Lung (tissue), 16 donors: Measurements from ENCODE around the gene AKAP13. TPM values are rescaled to one million over a fixed set of nuclear protein-coding genes. Genes with fewer than 3 reads are reported as not detected.

Experiments
- ATAC-seq: fragments of 200-7000 bp; cut with Tn5 transposase; one replicate; pipeline ENCODE4 v1.9.1; 2020; ENCODE audit warnings: moderate number of reproducible peaks; ENCODE audit not compliant: insufficient read depth, low FRiP score
- DNase-seq, 3 donors: peaks; one replicate each; pipeline ENCODE4 v3.0.0-alpha.2; 2013 to 2017
- H3K27ac ChIP-seq, 2 donors: one replicate each; pipeline ENCODE4 v1.5.1; 2013; ENCODE audit warnings: mild to moderate bottlenecking in 2 of 2, moderate library complexity in 2 of 2, control low read depth in 1 of 2, inconsistent platforms in 1 of 2, low read depth in 1 of 2, low read length in 1 of 2
- H3K27me3 ChIP-seq, 3 donors: one replicate each; pipeline ENCODE4 v1.5.1; 2013; ENCODE audit warnings: low read length in 2 of 3; ENCODE audit not compliant: control insufficient read depth in 3 of 3, insufficient read depth in 3 of 3
- H3K36me3 ChIP-seq, 4 donors: one replicate each; pipeline ENCODE4 v1.5.1; 2013; ENCODE audit warnings: low read length in 4 of 4, mild to moderate bottlenecking in 1 of 4, moderate library complexity in 1 of 4; ENCODE audit not compliant: control insufficient read depth in 4 of 4, insufficient read depth in 4 of 4
- H3K4me1 ChIP-seq, 5 donors: one replicate each; pipeline ENCODE4 v1.5.1; 2013; ENCODE audit warnings: low read length in 5 of 5, mild to moderate bottlenecking in 2 of 5, moderate library complexity in 1 of 5; ENCODE audit not compliant: control insufficient read depth in 5 of 5, insufficient read depth in 5 of 5
- H3K4me3 ChIP-seq: one replicate; pipeline ENCODE4 v1.5.1; 2013; ENCODE audit warnings: mild to moderate bottlenecking, control low read depth, moderate library complexity
- H3K9ac ChIP-seq, 2 donors: one replicate each; pipeline ENCODE4 v1.5.1; 2013; ENCODE audit warnings: low read length in 2 of 2, control low read depth in 1 of 2; ENCODE audit not compliant: insufficient read depth in 1 of 2
- H3K9me3 ChIP-seq, 4 donors: one replicate each; pipeline ENCODE4 v1.5.1; 2013; ENCODE audit warnings: low read length in 3 of 4, mild to moderate bottlenecking in 1 of 4, moderate library complexity in 1 of 4; ENCODE audit not compliant: control insufficient read depth in 4 of 4, insufficient read depth in 3 of 4
- WGBS, 2 donors: extraction: QIAGEN DNeasy Blood & Tissue Kit; methylation state at CpG; one replicate each; pipeline ENCODE4 v1.1.7; 2013; 5-methylcytosine and 5-hydroxymethylcytosine counted together
- long read RNA-seq, 5 donors: transcript quantifications; one replicate each; lab custom pipeline, GENCODE V29; 2026
- polyA plus RNA-seq, 2 donors: library from polyadenylated mRNA; stranded (reverse); fragments of 200-250 nt; gene quantifications; one replicate each; pipeline ENCODE4 v1.2.1, GENCODE V29; 2013
- total RNA-seq, 2 donors: library from RNA; depleted of rRNA in 1 of 2; stranded (reverse); fragments of >200 nt in 1 of 2; gene quantifications; one replicate each; pipeline ENCODE4 v1.2.1, GENCODE V29; 2014 to 2021
- TF ChIP-seq, protein P1 (sequence below): IDR thresholded peaks from 2 replicates; pipeline ENCODE4 v1.5.1; 2012; ENCODE audit warnings: mild to moderate bottlenecking; ENCODE audit errors: control extremely low read depth, extremely low read depth
- donor health status: control.
- donor health status: control.
- donor health status: Bipolar disorder and iron deficiency.
- donor health status: healthy.
- donor health status: DM: yes; HTN: yes; CAD: no.

The AKAP13 gene
- 1,000 to 10,000 TPM in 1 of 2 donors, 100 to 1,000 TPM in 1; 392 to 1,115 TPM for total RNA-seq
- polyA plus RNA-seq, result 100 to 1,000 TPM; 102 to 126 TPM
- long read RNA-seq, donor 1, full-length matches to known transcripts, result 3 of 35 reads
- long read RNA-seq, donor 1, partial matches to known transcripts, result 32 of 35 reads
- long read RNA-seq, donor 1, other reads (novel, unspliced or antisense), result 0 of 35 reads
- long read RNA-seq, donor 2, partial matches to known transcripts, result 5 of 6 reads
- long read RNA-seq, donor 2, other reads (novel, unspliced or antisense), result 0 of 6 reads
- long read RNA-seq, donor 3, result 0 reads
- long read RNA-seq, donor 4, partial matches to known transcripts, result 0 of 1 reads
- long read RNA-seq, donor 4, other reads (novel, unspliced or antisense), result 0 of 1 reads
- long read RNA-seq, donor 5, partial matches to known transcripts, result 16 of 16 reads
- long read RNA-seq, donor 5, other reads (novel, unspliced or antisense), result 0 of 16 reads

DNA sequence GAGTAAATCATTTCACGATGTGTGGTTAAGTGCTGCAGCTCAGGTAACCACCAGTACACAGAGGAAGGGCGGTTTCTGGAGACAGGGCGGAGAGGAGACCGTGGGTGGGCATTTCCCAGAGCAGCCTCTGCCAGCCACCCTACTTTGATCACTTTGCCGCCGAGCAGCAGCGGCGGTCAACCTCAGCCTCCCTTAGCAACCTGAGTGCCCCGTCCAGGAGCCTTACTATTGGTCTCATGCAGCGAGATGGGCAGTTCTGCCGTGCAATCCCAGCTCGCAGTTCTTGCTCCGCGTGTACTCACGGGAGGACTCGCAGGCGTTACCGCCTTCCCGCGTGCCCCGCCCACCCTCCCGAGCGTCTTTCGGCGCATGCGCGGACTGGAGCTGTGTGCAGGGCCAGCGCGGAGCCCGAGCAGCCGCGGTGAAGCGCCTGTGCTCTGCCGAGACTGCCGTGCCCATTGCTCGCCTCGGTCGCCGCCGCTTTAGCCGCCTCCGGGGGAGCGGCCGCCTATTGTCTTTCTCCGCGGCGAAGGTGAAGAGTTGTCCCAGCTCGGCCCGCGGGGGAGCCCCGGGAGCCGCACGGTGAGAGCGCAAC lies at the start of gene AKAP13:
Gene AKAP13, plus strand, starts transcription at position 387 of the 595 bp plus-strand sequence. CDS start 105,118 bp downstream, outside the sequence.
- peak within 1 kb of the TSS; percentile 59 to 75 for H3K9ac ChIP-seq
- peak within 1 kb of the TSS; percentile 73 for H3K4me3 ChIP-seq
- H3K36me3 ChIP-seq, result no peaks in the 10 kb centered on the region
- H3K9me3 ChIP-seq, result no peaks in the 10 kb centered on the region
- TF ChIP-seq, protein P1, sequence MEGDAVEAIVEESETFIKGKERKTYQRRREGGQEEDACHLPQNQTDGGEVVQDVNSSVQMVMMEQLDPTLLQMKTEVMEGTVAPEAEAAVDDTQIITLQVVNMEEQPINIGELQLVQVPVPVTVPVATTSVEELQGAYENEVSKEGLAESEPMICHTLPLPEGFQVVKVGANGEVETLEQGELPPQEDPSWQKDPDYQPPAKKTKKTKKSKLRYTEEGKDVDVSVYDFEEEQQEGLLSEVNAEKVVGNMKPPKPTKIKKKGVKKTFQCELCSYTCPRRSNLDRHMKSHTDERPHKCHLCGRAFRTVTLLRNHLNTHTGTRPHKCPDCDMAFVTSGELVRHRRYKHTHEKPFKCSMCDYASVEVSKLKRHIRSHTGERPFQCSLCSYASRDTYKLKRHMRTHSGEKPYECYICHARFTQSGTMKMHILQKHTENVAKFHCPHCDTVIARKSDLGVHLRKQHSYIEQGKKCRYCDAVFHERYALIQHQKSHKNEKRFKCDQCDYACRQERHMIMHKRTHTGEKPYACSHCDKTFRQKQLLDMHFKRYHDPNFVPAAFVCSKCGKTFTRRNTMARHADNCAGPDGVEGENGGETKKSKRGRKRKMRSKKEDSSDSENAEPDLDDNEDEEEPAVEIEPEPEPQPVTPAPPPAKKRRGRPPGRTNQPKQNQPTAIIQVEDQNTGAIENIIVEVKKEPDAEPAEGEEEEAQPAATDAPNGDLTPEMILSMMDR, result no peak
- DNase-seq (peak; percentile 98 to 99 (median 99)), ATAC-seq (peak; percentile 91)
- no peaks in the 10 kb centered on the region for H3K27me3 ChIP-seq
- H3K27ac ChIP-seq, result peak within 1 kb of the TSS; percentile 98 to 99
- 0 to 1% methylated on average over 44 to 54 of the region's 54 CpGs for WGBS, 2 donors
- peaks cover 2 to 22% (median 13%) of the 10 kb centered on the region in 5 donors for H3K4me1 ChIP-seq

GRCh38 chr15:85330901-85331588 lies 49.4 kb upstream of the AKAP13 start:
- H3K9ac ChIP-seq, result no peak overlapping the region
- 30 to 32% methylated on average over 14 of the region's 14 CpGs for WGBS, 2 donors
- H3K9me3 ChIP-seq, result no peaks in the 10 kb centered on the region
- no peaks in the 10 kb centered on the region for H3K27me3 ChIP-seq
- H3K4me1 ChIP-seq, result peaks cover 0 to 19% (median 8%) of the 10 kb centered on the region in 5 donors
- ATAC-seq, result peak; percentile 84
- H3K36me3 ChIP-seq, result no peaks in the 10 kb centered on the region
- no peak overlapping the region for H3K4me3 ChIP-seq
- TF ChIP-seq, protein P1, result peak; percentile 57
- peak overlapping the region; percentile 89 to 98 for H3K27ac ChIP-seq
- DNase-seq, result peak; percentile 84 to 90 (median 87)

GRCh38 chr15:85331655-85332285 lies 48.6 kb upstream of the AKAP13 start:
- DNase-seq (no peak), ATAC-seq (peak; percentile 63)
- Histone ChIP-seq H3K27me3 (no peaks in the 10 kb centered on the region), H3K9me3 (no peaks in the 10 kb centered on the region), H3K27ac (peak overlapping the region; percentile 89 to 98), H3K9ac (no peak overlapping the region), H3K4me3 (no peak overlapping the region), H3K4me1 (peaks cover 0 to 23% (median 8%) of the 10 kb centered on the region in 5 donors), H3K36me3 (no peaks in the 10 kb centered on the region)
- WGBS, 2 donors, result 66 to 81% methylated on average over 8 of the region's 8 CpGs
- TF ChIP-seq, protein P1, result no peak
